Effector CD8-positive, alpha-beta T cell (primary cell): ENCODE data around the gene LMX1B.
"Not testable (repeated sequence)": the region's sequence is repeated elsewhere in the genome, so short reads cannot be mapped to it uniquely, and the experiment has no call there.

Experiments
- DNase-seq: peaks from one replicate; lab custom pipeline; 2025; lab: John Stamatoyannopoulos, UW

LMX1B gene

GRCh38 chr9:126715382-126715781 is 101.7 kb downstream of the LMX1B start:
- no peak for DNase-seq

DNA sequence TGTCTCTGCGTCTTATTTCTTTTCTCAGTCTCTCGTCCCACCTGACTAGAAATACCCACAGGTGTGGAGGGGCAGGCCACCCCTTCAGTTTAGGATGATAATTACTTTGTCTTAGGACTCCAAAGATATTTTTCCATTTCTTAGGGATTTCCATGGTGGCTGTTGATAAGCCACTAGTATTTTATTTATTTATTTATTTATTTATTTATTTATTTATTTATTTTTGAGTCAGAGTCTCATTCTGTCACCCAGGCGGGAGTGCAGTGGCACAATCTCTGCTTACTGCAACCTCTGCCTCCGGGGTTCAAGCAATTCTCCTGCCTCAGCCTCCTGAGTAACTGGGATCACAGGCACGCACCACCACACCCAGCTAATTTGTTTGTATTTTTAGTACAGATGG is 103.7 kb downstream of the LMX1B start:
- DNase-seq, result not testable (repeated sequence)

GRCh38 chr9:126719618-126720031 is 105.9 kb downstream of the LMX1B start:
- peak; percentile 83 for DNase-seq

DNA sequence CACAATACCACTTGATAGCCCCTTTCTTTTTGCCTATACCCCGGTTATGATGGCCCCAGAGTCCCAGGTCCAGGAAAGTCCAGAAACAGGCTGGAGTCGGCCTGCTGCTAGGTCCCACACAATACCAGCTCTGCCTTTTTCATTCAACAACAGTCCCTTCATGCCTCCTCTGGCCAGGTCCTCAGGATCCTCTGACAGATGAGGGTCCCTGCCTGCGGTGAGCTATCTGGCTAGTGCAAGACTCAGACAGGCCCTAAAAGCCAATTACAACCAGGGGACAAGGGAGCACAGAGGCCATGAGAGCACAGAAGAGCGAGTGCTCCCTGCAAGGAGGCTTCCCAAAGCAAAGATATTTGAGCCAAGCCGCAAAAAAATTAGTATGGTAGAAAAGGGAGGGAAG is 106.3 kb downstream of the LMX1B start:
- no peak for DNase-seq

DNA sequence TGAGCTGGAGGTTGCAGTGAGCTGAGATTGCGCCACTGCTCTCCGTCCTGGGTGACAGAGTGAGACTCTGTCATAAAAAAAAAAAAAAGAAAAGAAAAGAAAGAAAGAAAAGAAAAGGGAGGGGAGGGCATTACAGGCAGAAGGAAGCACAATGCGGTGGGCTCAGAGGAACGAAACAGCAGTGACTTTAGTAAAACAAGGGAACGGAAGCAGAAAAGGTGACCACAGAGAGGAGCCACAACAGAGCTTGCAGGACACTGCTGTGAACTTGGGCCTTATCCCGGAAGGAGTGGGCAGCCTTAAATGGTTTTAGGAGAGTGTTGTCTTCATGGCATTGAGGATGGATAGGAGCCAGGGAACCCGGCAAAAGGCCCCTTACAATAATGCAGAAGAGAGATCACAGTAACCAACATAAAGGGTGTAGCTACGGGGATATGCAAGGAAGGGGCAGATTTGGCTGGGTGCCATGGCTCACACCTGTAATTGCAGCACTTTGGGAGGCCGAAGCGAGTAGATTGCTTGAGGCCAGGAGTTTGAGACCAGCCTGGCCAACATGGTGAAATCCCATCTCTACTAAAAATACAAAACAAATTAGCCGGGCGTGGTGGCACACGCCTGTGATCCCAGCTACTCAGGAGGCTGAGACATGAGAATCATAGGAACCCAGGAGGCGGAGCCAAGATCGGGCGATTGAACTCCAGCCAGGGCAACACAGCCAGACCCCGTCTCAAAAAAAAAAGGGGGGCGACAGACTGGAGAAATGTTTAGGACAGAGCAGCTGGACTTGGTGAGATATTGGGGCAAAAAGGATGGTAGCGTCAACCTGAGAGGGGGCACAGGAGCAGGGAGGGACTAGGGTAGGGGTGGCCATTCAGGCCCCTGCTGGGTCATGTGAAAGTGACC is 107.2 kb downstream of the LMX1B start:
- no peak for DNase-seq

- no peak for DNase-seq
These were observed 107.8 kb downstream of the LMX1B start for GRCh38 chr9:126721564-126721981.

DNA sequence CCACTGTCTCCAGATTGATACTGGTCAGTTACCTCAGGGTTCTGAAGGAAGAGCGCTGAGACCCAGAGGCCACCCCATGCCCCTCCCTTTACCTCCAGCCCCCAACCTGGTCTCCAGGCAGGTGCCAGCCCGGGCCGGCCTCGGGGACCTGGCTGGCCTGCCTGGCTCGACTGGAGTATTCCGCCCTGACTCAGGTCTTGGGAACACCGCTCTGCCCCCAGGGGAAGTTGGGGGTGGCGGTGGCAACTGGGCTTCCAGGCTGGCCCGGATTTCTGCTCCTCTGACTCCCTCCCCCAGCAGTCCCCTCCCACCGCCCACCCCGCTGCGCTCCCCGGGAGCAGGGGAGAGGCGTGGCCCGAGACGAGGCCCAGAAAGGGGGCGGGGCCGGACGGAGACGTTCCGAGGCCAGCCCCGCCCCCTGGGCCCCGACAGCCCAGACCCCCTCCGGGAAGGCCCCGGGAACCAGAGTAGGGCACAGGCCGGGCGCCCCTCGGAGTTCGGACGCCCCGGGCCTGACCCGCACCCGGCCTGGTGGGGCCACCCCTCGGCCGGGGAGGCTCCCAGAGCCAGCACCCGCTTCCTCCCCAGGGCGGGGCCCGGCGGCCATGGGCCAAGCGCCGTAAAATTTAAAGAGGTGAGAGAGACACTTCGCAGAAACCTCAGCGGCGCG is 108.7 kb downstream of the LMX1B start:
- DNase-seq, result peak; percentile 89

DNA sequence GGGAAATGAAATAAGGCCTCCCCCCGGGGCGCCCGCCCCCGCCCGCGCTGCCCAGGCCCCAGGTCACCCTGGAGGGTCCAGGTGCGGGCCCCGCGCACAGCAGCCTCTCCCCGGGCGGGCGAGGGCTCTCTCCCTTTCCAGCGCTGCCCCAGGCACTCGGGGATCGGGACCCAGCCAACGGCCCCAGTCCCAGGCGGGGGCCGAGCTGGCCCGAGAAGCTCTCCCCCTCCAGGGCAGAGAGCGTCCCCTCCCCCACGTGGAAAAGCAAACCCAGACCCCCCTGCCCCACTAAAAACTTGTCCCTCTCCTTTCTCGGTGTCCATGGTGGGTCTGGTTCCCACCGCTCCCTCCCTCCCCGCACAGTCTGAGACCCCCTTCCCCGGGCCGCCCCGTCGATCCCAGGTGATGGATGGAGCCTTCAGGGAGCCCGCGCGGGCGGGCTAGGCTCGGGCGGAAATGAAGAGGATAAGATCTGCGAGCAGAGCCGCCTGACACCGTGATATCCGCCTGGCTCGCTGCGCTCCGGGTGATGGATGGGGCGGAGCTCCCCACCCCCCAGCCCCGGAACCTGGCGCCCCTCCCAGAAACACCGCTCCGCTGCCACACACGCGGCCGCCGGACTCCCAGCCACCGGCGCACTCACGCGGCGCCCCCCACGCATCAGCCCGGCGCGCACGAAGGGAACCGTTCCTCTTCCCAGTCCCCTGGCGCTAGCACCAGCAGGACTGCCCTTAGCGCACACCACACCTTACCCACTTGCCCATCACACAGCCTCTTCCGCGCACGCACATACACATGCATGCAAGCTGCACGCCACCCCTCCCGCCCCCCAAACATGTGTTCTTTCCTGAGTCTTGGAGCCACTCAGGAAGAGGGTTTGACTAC is 109.4 kb downstream of the LMX1B start:
- peak; percentile 66 for DNase-seq

GRCh38 chr9:126723807-126724172 is 110.1 kb downstream of the LMX1B start:
- no peak for DNase-seq

- no peak for DNase-seq
These were observed 110.5 kb downstream of the LMX1B start for GRCh38 chr9:126724226-126724625.

- DNase-seq, result not testable (repeated sequence)
These were observed 111.8 kb downstream of the LMX1B start for GRCh38 chr9:126725485-126725884.

DNA sequence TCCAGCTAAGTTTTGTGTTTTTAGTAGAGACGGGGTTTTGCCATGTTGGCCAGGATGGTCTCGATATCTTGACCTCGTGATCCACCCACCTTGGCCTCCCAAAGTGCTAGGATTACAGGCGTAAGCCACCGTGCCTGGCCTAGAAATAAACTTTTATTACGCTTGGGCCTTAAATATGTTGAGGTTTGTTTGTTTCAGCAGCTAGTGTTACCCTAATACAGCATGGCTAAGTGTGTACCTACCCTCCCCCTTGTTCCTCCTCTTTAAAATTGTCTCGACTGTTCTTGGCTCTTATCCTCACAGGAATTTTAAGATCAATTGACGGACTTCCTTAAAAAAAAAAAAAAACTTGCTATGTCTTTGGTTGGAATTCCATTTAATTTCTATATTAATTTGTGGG is 114.5 kb downstream of the LMX1B start:
- not testable (repeated sequence) for DNase-seq

GRCh38 chr9:126730592-126730991 is 116.9 kb downstream of the LMX1B start:
- not testable (repeated sequence) for DNase-seq

DNA sequence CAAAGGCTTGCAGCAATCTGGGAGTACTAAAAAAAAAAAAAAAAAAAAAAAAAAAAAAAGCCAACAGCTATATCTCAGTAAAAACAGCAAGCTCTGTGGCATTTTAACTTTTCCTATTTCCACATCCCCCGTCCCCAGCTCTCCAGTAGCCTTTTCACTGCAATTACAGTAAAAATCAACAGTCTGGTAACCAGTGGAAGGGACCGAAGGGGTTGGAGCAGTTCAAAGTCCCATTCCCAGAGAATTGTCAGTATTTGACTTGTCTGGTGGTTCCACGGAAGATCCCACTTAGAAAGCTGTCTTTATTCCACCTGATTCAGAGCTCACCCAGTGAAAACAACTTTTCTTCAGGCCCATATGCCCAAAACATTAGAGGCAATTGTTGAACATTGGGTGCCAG is 119.3 kb downstream of the LMX1B start:
- no peak for DNase-seq

GRCh38 chr9:126734877-126735276 is 121.1 kb downstream of the LMX1B start:
- DNase-seq, result no peak

DNA sequence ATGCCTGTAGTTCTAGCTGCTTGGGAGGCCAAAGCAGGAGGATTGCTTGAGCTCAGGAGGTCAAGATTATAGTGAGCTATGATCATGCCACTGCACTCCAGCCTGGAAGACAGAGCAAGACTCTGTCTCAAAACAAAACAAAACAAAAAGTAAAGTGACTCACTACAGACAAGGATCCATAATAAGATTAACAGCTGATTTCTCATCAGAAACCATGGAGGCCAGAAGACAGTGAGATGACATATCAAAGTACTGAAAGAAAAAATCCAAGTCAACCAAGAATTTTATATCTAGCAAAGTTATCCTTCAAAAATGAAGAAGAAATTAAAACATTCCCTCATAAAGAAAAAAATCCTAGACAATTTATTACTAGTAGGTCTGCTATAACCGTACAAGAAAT is 121.8 kb downstream of the LMX1B start:
- no peak for DNase-seq

DNA sequence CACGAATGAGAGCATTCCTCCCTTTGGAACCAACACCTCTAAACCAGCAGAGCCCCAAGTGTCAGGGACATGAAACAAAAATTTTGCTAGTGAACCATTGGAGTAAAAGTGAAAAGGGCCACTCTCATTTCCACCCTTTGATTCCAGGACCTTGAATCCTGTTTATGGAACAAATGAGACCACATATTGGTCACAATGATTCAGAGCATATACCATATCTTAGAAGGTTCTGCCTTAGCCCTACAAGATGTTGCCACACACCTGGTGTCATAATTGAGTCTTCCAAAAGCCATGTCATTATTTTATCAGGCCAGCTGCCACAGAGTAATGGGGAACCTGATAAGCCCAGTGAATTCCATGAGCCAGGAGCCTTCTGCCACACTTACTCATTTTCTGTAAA is 124.8 kb downstream of the LMX1B start:
- no peak for DNase-seq

- DNase-seq, result no peak
These were observed 129.3 kb downstream of the LMX1B start for GRCh38 chr9:126743041-126743440.

DNA sequence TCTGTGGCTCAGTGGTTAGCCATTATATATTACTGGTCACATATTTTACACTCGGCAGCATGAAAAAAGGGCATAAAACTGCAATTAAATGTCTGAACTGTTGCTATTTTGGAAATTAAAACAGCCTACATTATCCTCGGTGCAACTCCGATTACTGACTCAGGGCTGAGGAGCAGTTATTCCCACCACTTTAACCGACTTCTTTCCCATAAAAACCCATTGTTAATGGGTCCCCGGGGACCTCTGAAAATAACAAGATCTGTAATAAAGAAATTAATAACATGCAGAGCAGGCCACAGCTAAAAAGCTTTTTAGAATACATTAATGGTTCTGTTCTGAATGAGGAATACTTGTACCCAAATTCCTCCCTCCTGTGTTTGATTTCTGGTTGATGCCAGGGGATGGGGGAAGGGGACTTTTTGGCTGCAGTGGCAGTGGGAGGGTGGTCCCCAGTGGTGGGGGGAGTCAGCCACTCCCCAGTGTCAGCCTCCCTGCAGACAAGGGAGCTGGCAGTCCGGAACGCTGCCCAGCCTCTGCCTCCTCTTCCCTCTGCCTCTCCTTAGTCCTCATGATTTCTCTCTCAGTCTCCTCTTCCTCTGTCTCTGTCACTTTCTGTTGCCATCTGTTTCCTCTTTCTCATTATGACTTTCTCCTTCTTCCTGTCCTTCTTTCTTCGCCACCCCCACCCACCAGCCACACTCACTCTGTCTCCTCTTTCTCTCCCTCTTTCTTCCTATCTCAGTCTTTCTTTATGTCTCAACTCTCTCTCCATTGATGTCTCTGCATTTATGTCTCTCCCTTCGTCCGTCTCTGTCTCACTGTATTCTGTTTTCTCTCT is 132.1 kb downstream of the LMX1B start:
- no peak for DNase-seq
